HL-60 (cell line): ENCODE results near the gene SNUPN.

Experiments
- DNase-seq, 2 experiments: peaks; one replicate each; pipeline ENCODE4 v3.0.0-alpha.2; 2010 to 2020; ENCODE audit warnings: low read depth in 1 of 2, low spot score in 1 of 2
- H3K27ac ChIP-seq: fragments of 250-450 bp; sonication (Bioruptor Pico); replicated peaks from 2 replicates; pipeline ENCODE4 v1.5.1; 2020; ENCODE audit warnings: mild to moderate bottlenecking, moderate library complexity
- H3K27me3 ChIP-seq: fragments of 250-450 bp; sonication (Bioruptor Pico); 2 replicates; pipeline ENCODE4 v1.5.1; 2021; ENCODE audit warnings: mild to moderate bottlenecking, moderate library complexity; ENCODE audit not compliant: insufficient read depth, poor library complexity, severe bottlenecking
- H3K4me3 ChIP-seq: replicated peaks from 2 replicates; pipeline ENCODE4 v1.5.1; 2011; ENCODE audit warnings: mild to moderate bottlenecking, control low read depth, low read length; ENCODE audit not compliant: insufficient read depth
- GABPA ChIP-seq: IDR thresholded peaks from 2 replicates; pipeline ENCODE4 v1.6.1; 2012; ENCODE audit warnings: low read depth
- POLR2AphosphoS5 ChIP-seq: IDR thresholded peaks from 2 replicates; pipeline ENCODE4 v1.6.1; 2012; ENCODE audit warnings: low read depth
- SPI1 ChIP-seq: IDR thresholded peaks from 2 replicates; pipeline ENCODE4 v1.6.1; 2012; ENCODE audit warnings: low read depth, mild to moderate bottlenecking, borderline replicate concordance
- TF ChIP-seq, protein P1 (sequence below): IDR thresholded peaks from one replicate; pipeline ENCODE4 v1.5.1; 2011; ENCODE audit warnings: low read length, control low read depth, inconsistent platforms; ENCODE audit not compliant: insufficient read depth
- TF ChIP-seq, protein P2 (sequence below): IDR thresholded peaks from 2 replicates; pipeline ENCODE4 v1.6.1; 2012; ENCODE audit warnings: low read depth; ENCODE audit not compliant: insufficient replicate concordance

Gene SNUPN

DNA sequence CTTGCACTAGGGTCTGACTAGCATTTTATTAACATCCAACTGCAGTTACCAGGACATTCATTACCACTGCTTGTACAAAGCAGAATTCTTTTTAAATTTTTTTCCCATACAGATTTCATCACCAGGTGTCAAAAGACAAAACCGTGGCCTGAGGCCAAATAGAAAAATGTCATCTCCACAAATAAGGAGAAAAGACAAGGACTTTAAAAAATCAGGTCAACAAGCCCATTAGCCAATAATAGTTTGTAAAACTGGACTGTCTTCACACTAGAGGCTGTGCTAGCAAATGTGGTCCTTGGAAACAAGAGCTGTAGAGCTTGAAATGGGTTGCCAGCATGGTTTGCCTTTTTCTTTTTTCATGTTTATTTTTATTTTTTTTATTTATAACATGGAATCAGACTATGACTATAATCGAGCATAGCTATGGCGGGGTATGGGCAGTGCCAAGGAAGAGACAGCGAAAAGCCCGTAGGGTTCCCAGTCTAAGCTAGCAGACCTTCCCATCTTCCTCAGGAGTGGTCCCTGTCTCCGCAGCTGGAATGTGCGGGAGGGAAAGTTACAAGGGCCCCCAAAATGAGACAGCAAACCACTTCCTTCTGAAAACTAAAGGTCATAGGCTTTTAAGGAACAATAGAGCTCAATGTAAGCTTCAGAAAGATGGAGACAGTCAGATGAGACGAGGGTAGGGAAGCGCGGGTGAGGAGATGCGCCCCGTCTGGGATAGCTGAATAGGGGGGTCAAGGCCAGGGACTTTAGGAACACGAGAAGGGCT, 47.9 kb downstream of the SNUPN start:
- Histone ChIP-seq H3K4me3 (peak overlapping the region; percentile 68), H3K27ac (peak overlapping the region; percentile 72), H3K27me3 (no peaks in the 10 kb centered on the region)
- DNase-seq: no peak
- TF ChIP-seq, protein P1, sequence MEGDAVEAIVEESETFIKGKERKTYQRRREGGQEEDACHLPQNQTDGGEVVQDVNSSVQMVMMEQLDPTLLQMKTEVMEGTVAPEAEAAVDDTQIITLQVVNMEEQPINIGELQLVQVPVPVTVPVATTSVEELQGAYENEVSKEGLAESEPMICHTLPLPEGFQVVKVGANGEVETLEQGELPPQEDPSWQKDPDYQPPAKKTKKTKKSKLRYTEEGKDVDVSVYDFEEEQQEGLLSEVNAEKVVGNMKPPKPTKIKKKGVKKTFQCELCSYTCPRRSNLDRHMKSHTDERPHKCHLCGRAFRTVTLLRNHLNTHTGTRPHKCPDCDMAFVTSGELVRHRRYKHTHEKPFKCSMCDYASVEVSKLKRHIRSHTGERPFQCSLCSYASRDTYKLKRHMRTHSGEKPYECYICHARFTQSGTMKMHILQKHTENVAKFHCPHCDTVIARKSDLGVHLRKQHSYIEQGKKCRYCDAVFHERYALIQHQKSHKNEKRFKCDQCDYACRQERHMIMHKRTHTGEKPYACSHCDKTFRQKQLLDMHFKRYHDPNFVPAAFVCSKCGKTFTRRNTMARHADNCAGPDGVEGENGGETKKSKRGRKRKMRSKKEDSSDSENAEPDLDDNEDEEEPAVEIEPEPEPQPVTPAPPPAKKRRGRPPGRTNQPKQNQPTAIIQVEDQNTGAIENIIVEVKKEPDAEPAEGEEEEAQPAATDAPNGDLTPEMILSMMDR: no peak
- TF ChIP-seq SPI1 (no peak), GABPA (no peak)

DNA sequence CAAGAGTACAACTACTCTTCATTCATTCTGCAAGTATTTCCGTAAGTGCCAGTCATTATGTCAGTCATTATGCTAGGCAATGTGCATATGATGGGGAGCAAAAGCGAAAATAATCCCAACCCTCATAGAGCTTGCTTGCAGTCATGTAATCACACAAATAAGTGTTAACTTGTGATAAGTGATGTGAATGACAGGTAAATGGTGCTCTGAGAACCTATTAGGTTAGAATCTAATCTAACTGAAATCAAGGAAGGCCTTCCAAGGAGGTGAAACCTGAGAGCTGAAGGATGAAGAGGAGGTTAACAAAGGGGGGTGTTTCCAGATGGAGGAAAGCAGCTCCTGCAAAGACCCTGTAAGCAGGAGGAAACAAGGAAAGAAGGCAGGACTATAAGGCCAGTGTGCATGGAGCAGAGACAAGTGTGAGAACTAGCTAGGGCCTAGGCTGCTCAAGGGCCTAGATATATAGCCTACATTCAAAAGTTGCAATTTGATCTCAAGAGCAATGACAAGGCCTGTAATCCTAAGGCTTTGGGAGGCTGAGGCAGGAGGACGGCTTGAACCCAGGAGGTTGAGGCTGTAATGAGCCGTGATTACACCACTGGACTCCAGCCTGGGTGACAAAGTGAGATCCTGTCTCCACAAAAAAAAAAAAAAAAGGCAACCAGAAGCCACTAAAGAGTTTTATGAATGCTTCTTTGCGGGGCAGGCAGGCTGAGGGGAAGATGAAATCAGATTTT, 51.7 kb downstream of the SNUPN start:
- no peak for DNase-seq

DNA sequence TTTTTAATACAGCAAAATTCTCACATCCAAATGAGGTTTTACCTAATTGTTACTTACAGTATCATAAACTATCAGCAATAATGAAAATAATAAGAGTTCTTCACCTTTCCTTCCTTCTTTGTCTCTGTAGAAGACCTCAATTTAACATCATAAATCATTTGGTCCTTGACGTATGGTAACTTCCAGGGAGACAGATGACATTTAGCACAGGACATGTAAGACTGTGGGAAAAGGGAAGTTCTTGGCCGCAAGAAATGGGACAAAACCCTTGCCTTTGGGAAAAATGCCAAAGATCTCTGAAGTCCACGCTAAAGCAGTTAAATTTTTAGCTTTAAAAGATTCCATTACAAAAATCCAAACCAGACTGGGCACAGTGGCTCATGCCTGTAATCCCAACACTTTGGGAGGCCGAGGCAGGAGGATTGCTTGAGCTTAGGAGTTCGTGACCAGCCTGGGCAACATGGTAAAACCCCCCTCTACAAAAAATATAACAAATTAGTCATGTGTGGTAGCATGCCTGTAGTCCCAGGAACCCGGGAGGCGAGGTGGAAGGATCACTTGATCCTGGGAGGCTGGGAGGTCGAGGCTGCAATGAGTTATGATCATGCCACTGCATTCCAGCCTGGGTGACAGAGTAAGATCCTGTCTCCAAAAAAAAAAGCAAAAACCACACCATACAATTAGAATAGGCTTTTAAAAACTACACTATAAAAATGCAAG, 55.2 kb downstream of the SNUPN start:
- TF ChIP-seq, protein P2, sequence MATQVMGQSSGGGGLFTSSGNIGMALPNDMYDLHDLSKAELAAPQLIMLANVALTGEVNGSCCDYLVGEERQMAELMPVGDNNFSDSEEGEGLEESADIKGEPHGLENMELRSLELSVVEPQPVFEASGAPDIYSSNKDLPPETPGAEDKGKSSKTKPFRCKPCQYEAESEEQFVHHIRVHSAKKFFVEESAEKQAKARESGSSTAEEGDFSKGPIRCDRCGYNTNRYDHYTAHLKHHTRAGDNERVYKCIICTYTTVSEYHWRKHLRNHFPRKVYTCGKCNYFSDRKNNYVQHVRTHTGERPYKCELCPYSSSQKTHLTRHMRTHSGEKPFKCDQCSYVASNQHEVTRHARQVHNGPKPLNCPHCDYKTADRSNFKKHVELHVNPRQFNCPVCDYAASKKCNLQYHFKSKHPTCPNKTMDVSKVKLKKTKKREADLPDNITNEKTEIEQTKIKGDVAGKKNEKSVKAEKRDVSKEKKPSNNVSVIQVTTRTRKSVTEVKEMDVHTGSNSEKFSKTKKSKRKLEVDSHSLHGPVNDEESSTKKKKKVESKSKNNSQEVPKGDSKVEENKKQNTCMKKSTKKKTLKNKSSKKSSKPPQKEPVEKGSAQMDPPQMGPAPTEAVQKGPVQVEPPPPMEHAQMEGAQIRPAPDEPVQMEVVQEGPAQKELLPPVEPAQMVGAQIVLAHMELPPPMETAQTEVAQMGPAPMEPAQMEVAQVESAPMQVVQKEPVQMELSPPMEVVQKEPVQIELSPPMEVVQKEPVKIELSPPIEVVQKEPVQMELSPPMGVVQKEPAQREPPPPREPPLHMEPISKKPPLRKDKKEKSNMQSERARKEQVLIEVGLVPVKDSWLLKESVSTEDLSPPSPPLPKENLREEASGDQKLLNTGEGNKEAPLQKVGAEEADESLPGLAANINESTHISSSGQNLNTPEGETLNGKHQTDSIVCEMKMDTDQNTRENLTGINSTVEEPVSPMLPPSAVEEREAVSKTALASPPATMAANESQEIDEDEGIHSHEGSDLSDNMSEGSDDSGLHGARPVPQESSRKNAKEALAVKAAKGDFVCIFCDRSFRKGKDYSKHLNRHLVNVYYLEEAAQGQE: no peak
- TF ChIP-seq SPI1: no peak
- TF ChIP-seq, protein P1: no peak
- TF ChIP-seq POLR2AphosphoS5: no peak
- TF ChIP-seq GABPA: no peak
- H3K27ac ChIP-seq: no peak overlapping the region
- no peaks in the 10 kb centered on the region for H3K27me3 ChIP-seq
- DNase-seq: no peak
- no peak overlapping the region for H3K4me3 ChIP-seq

More for the DNA sequence above, 51.7 kb downstream of the SNUPN start:
- no peak overlapping the region for H3K4me3 ChIP-seq
- TF ChIP-seq POLR2AphosphoS5 (no peak), GABPA (no peak), SPI1 (no peak)
- TF ChIP-seq, protein P1: no peak
- TF ChIP-seq, protein P2: no peak
- H3K27ac ChIP-seq: no peak overlapping the region; the same call in 1 of the 2 replicates
- H3K27me3 ChIP-seq: no peaks in the 10 kb centered on the region
